Muscle of arm (tissue), 12 donors: ENCODE results near the gene CLEC4E. TPM values are rescaled to one million over a fixed set of nuclear protein-coding genes. Genes with fewer than 3 reads are reported as not detected.
"Not testable (repeated sequence)": the region's sequence is repeated elsewhere in the genome, so short reads cannot be mapped to it uniquely, and the experiment has no call there.

ENCODE experiments used
- DNase-seq: peaks from one replicate; pipeline ENCODE4 v3.0.0-alpha.2; 2013
- polyA plus RNA-seq, 12 donors: library from polyadenylated mRNA; unstranded; fragments of 120-200 nt; gene quantifications; one replicate each; pipeline ENCODE4 v1.2.1, GENCODE V29; 2013; ENCODE audit not compliant: insufficient read length in 12 of 12

The CLEC4E gene
- polyA plus RNA-seq, 12 donors: 0.21 to 0.90 (median 0.51) TPM; not detected in 8

DNA sequence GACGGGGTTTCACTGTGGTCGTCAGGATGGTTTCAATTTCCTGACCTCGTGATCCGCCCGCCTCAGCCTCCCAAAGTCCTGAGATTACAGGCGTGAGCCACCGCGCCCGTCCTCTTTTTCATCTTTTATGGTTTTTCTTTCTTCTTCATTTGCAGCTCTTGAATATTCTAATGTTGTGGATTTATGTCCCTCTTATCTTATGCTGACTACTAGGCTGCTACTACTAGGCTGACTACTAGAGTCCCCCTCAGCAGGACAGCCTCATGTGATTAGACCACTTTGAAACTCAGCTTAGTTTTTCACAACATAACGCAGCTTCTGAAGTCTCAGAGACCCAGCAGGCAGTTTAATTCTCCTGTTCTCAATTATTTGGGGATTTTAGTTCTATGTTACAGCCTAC, 857 bp upstream of the CLEC4E start:
- no peak for DNase-seq

GRCh38 chr12:8537820-8538219, 2.9 kb downstream of the CLEC4E start:
- not testable (repeated sequence) for DNase-seq

DNA sequence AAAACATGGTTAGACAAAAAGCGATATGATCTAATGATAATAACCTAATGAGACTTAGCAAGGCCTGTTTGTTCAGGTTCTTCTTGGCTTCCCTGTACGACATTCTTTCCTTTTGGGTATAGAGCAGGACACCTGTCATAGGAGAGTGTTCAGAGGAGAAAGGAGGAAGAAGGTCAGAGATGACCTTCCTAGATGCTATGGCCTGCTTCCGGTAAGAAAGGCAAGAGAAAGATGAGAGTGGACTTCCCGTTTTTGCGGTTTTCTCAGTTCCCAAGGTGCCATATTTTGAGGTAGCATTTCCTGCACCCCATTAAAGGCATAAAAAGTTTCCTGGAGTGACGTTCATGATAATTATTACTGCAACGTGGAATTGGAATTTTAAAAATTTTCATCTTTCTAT, 8.7 kb downstream of the CLEC4E start:
- DNase-seq: no peak

GRCh38 chr12:8527250-8528130, 13.2 kb downstream of the CLEC4E start:
- DNase-seq: no peak

DNA sequence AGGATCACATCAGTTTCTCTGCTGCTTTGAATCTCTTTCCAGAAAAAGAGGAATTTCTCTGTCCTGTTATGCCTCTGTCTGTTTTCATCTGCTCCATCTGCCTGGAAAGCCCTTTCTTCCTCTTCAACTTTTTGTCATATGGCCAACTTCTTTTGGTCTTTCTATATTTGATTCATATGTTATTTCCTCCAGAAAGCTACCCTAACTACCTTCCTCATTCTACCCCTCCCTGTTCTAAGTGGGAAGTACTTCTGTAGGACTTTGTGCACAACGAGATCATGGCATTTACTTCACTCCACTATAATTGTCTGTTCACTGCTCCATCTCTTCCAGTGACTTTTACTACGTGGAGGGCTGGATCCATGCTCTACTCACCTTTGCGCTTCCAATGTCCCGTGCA, 21.5 kb downstream of the CLEC4E start:
- DNase-seq: no peak

GRCh38 chr12:8517971-8518370, 22.7 kb downstream of the CLEC4E start:
- DNase-seq: no peak

- no peak for DNase-seq
Observed at GRCh38 chr12:8513256-8513655, 27.4 kb downstream of the CLEC4E start, which contains the start of gene CLEC4D. Gene CLEC4D, plus strand, starts transcription at chr12:8513503. Its CDS starts 230 bp downstream, at chr12:8513733.

GRCh38 chr12:8508910-8509841, 31.5 kb downstream of the CLEC4E start:
- no peak for DNase-seq

- DNase-seq: no peak
Observed at GRCh38 chr12:8508223-8508622, 32.5 kb downstream of the CLEC4E start.

DNA sequence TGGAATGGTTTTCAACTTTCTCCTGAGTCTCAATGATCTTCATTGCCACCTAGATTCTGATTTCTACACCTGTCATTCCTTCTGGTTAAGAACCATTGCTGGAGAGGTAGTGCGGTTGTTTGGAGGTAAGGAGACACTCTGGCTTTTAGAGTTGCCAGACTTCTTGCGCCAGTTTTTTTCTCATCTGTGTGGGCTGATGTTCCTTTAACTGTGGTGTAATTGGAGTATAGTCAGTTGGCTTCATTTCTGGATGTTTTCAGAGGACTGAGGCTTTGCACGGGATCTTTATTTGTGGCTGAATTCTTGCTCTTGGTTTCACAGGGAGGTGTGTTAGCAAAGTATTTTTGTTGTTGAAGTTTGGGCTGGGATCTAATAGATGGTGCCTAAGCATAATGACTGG, 33.1 kb downstream of the CLEC4E start:
- DNase-seq: no peak

DNA sequence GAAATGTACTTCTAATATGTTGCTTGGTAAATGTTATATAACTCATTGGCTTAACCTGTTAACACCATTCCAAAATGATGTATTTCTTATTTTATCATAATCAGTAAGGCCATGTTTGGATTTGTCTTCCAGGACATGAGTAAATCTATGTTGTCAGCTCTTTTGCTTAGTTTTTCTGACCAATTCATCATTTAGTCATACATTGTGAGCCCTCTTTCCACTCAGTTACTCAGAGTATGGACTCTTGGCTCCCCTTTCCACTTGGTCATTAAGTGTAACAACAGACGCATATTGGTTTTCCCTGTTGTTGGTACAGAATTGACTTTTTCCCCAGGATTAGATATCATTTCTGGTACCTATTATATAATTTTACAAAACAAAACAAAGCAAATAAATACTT, 36.4 kb downstream of the CLEC4E start:
- no peak for DNase-seq

DNA sequence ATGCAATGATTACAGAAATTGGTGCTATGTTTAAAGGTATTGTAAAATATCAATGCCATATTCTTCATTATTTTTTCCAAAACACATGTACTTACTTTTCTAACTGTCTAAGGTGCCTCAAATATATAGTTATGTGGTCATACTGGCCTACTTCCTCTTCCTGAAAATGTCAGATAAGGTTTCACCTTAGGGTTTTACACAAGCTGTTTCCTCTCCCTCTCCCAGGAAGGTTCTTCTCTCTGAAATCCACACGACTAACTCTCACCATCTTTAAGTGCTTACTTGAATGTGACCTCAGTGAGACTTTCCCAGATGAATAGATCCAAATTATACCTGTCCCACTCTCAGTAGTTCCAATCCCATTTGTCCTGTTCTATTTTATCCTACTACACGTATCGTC, 39.0 kb downstream of the CLEC4E start:
- no peak for DNase-seq

DNA sequence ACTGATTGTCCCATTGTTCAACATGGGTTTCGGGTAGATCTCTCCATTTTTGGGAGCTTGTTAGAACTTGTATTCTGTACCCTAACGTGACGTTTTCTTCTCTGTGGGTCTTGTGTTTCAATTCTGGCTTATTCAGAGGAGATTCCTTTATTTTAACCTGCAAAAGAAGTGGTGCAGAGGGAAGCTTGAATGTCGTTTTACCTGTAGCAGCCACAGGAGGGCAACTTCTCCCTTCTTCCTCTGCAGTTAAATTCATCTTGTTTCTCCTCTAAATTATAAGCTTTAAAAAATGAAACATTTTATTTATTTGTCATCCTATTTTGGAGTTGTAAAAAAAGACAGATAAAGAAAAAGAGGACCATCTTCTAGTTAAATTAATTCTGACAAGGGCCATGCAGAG, 41.1 kb downstream of the CLEC4E start:
- DNase-seq: no peak

GRCh38 chr12:8496074-8496473, 44.6 kb downstream of the CLEC4E start:
- not testable (repeated sequence) for DNase-seq

DNA sequence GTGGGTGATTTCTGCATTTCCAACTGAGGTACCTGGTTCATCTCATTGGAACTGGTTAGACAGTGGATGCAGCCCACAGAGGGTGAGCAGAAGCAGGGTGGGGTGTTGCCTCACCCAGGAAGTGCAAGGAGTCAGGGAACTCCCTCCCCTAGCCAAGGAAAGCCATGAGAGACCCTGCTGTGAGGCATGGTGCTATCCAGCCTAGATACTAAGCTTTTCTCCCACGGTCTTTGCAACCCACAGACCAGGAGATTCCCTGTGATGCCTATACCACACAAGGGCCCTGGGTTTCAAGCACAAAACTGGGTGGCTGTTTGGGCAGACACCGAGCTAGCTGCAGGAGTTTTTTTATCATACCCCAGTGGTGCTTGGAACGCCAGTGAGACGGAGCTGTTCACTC, 45.0 kb downstream of the CLEC4E start:
- not testable (repeated sequence) for DNase-seq

GRCh38 chr12:8493084-8493483, 47.6 kb downstream of the CLEC4E start:
- DNase-seq: peak; percentile 20

DNA sequence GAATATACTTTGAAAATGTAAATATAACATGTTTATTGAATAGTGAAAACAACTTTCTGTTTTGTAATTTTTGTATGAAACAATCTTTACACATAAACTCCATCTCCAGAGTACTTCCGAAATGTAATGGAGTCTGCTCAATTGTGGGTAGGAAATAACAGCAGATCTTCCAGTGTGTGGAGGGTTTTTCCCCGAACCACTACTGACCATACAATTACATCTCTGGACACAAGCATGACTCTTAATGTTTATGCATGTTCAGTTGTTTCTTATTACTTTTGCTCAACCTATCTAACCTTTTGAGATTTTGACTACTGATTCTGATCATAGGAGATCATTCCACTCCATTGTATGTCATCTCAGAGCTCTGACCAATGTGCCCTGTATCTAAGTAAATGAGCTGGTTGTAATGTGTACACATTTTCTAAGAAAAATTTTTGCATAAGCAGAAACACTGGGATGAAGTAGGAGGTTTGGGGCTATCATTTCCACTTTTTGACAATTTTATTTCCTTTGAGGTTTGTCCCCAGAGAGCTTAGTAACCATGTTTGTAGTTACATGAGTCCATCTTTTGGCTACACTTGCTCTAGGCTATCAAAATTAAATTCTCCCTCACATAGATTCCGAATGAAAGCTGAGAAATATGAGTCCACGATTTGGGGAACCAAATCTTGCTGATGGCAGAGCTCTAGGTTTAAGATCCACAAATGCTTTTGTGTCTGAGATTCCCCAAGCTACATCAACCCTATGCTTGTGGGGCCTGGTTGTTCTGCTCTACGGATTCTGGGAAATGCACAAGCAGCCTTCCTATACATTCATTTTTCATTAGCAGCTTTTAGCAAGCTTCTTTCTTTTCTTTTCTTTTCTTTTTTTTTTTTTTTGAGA, 48.8 kb downstream of the CLEC4E start:
- DNase-seq: no peak
